ENCODE results near the gene ADPRS.

The ADPRS gene

DNA sequence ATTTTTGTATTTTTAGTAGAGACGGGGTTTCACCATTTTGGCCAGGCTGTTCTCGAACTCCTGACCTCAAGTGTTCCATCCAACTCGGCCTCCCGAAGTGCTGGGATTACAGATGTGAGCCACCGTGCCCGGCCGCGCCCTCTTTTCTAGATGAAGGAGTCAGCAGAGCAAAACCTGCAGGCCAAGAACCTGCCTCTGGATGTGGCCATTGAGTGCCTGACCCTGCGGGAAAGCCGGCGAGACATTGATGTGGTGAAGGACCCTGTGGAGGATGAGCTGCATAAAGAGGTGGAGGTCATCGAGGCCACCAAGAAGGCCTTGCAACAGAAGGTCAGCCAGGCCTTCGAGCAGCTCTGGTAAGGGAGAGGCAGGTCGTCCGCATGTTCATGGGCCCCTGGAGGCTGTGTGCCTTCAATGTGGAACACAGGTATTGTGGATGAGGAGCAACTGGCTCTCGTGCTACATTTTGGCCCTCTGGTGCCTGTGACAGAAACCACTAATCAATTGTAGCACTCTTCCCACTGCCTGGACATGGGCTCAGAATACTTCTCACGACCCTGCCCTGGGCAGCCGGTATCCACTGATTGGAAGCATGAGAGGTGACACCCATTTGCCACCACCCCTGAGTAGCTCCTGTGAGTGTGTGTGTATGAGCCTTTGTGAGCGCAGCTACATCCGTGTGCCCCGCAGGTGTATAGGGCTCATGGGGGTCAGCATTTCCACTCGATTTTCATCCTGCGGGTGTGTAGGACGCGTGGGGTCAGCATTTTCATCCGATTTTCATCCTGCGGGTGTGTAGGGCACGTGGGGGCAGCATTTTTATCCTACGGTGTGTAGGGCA is 2.8 kb upstream of the ADPRS start:
- Histone ChIP-seq H4K20me1 (peaks cover 3 to 15% (median 6%) of the 10 kb centered on the region in 11 experiments; a peak in 17 of 22 replicates), H3K4me2 (peak overlapping the region in 7 of 11 experiments; percentile 86 to 99 (median 94); a peak in 13 of 22 replicates), H3K27ac (peak overlapping the region in 2 of 11 experiments; percentile 88 to 89; a peak in 1 of 22 replicates), H3K9ac (no peak overlapping the region), H3K27me3 (peaks cover 0 to 22% (median 3%) of the 10 kb centered on the region in 11 experiments; a peak in 9 of 22 replicates), H3K36me3 (peaks cover 3 to 10% (median 7%) of the 10 kb centered on the region in 11 experiments; a peak in 20 of 22 replicates), H3K4me3 (no peak overlapping the region), H3K4me1 (peaks cover 35 to 77% (median 58%) of the 10 kb centered on the region in 10 experiments), H3K9me3 (replicated peaks in 1 of 11) (no peaks in the 10 kb centered on the region)
- TF ChIP-seq Cebpa-rat (IDR thresholded peaks at IDR 0.05), result no peak

DNA sequence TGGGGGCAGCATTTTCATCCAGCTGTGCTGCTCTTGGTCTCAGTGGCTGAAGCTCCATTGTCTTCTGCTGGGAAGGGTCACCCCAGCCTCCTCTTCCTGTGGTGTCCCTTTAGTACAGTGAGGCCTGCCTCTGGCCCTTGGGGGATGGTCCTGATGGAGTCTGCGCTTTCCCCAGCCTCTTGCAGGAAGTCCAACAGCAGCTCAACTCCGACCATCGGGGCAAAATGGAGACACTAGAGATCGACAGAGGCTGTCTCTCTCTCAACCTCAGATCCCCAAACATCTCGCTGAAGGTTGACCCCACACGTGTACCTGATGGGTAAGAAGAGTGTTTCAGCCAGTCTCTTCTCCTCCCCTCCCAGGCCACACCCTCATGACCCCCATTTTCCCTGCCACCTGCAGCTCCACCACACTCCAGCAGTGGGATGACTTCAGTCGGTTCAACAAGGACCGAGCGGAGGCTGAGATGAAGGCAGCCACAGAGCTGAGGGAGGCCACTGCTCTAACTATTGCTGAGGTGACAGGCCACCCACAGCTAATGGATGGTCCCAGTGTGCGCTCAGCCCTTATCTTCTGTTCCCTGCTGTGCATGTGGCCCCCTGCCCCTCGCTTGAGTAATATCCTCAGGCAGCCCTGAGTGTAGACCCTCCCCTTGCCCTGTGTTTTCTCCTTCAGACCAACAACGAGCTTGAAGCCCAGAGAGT is 2.0 kb upstream of the ADPRS start:
- TF ChIP-seq Cebpa-rat (IDR thresholded peaks at IDR 0.05), result no peak
- H3K27ac ChIP-seq, result peak overlapping the region in 7 of 11 experiments; percentile 53 to 90 (median 88); a peak in 12 of 22 replicates
- peaks cover 0 to 22% (median 3%) of the 10 kb centered on the region in 11 experiments; a peak in 9 of 22 replicates for H3K27me3 ChIP-seq
- H3K4me2 ChIP-seq, result peak overlapping the region; percentile 85 to 99 (median 94); a peak in 21 of 22 replicates
- peak overlapping the region in 3 of 10 experiments; percentile 40 to 98 (median 90); a peak in 4 of 20 replicates for H3K4me3 ChIP-seq
- H3K9me3 ChIP-seq (replicated peaks in 1 of 11), result no peaks in the 10 kb centered on the region
- peak overlapping the region in 5 of 11 experiments; percentile 19 to 93 (median 28); a peak in 8 of 22 replicates for H3K9ac ChIP-seq
- H4K20me1 ChIP-seq, result peaks cover 11 to 23% (median 14%) of the 10 kb centered on the region in 11 experiments; a peak in 17 of 22 replicates
- H3K36me3 ChIP-seq, result peaks cover 11 to 18% (median 15%) of the 10 kb centered on the region in 11 experiments
- peaks cover 43 to 83% (median 66%) of the 10 kb centered on the region in 10 experiments for H3K4me1 ChIP-seq

DNA sequence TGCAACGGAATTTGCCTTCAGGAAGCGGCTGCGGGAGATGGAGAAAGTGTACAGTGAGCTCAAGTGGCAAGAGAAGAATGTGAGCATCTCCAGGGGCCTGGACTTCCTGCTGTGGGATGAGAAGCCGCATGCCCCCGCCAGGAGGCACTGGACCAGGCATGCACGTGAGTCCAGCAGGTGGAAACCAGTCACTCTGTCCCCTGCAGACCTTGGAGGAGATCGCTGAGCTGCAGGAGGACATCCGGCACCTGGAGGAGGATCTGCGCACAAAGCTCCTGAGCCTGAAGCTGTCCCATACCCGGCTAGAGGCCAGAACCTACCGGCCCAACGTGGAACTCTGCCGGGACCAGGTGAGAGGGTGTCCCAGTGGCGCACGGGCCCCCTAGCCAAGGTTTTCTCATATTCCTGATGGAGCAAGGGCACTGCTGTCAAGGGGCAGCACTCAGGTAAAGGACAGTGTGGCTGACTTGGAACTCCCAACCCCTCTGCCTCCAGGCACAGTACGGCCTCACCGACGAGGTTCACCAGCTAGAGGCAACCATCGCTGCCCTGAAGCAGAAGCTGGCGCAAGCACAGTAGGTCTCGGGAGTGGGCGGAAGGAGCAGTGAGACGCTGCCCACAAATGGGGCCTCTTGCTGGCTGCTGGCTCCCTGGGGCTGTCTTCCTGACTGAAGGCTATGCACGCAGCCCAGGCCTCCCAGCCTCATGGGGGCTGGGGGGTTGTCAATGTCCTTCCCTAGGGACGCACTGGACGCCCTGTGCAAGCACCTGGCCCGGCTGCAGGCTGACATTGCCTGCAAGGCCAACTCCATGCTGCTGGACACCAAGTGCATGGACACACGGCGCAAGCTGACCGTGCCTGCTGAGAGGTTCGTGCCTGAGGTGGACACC is 1.2 kb upstream of the ADPRS start:
- Histone ChIP-seq H3K27me3 (peaks cover 0 to 22% (median 3%) of the 10 kb centered on the region in 11 experiments; a peak in 9 of 22 replicates), H3K4me2 (peak overlapping the region; percentile 85 to 99 (median 94)), H3K4me3 (peak overlapping the region in 7 of 10 experiments; percentile 32 to 98 (median 91); a peak in 11 of 20 replicates), H3K9ac (peak overlapping the region in 6 of 11 experiments; percentile 19 to 93 (median 58); a peak in 10 of 22 replicates), H3K4me1 (peaks cover 51 to 84% (median 70%) of the 10 kb centered on the region in 10 experiments), H4K20me1 (peaks cover 16 to 30% (median 20%) of the 10 kb centered on the region in 11 experiments; a peak in 18 of 22 replicates), H3K36me3 (peaks cover 19 to 26% (median 23%) of the 10 kb centered on the region in 11 experiments), H3K27ac (peak overlapping the region in 8 of 11 experiments; percentile 33 to 90 (median 86); a peak in 14 of 22 replicates), H3K9me3 (replicated peaks in 1 of 11) (no peaks in the 10 kb centered on the region)
- no peak for TF ChIP-seq Cebpa-rat (IDR thresholded peaks at IDR 0.05)

DNA sequence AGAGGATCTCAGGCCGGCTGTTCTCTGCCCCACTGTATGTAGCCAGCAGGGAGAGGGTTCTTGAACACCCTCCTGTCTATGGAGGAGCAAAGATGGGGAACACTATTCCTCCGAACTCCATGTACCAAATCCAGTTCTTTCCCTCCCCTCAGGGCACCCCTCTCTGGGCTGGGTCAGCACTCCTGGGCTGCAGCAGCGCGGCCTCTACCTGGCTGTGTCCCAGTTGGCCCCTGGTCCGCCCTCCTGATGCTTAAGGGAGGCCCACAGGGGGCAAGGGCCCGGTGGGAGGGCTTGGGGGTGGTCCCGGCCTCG is 471 bp upstream of the ADPRS start:
- peak overlapping the region; percentile 85 to 99 (median 94) for H3K4me2 ChIP-seq
- peaks cover 20 to 38% (median 27%) of the 10 kb centered on the region in 11 experiments; a peak in 19 of 22 replicates for H4K20me1 ChIP-seq
- H3K4me3 ChIP-seq, result peak overlapping the region; percentile 76 to 99 (median 96)
- H3K9ac ChIP-seq, result peak overlapping the region; percentile 86 to 93 (median 89)
- peaks cover 26 to 33% (median 30%) of the 10 kb centered on the region in 11 experiments for H3K36me3 ChIP-seq
- no peaks in the 10 kb centered on the region for H3K9me3 ChIP-seq (replicated peaks in 1 of 11)
- H3K27me3 ChIP-seq, result peaks cover 0 to 21% (median 3%) of the 10 kb centered on the region in 11 experiments; a peak in 9 of 22 replicates
- peaks cover 59 to 90% (median 77%) of the 10 kb centered on the region in 10 experiments for H3K4me1 ChIP-seq
- TF ChIP-seq Cebpa-rat (IDR thresholded peaks at IDR 0.05), result no peak
- H3K27ac ChIP-seq, result peak overlapping the region; percentile 77 to 93 (median 89); a peak in 21 of 22 replicates

DNA sequence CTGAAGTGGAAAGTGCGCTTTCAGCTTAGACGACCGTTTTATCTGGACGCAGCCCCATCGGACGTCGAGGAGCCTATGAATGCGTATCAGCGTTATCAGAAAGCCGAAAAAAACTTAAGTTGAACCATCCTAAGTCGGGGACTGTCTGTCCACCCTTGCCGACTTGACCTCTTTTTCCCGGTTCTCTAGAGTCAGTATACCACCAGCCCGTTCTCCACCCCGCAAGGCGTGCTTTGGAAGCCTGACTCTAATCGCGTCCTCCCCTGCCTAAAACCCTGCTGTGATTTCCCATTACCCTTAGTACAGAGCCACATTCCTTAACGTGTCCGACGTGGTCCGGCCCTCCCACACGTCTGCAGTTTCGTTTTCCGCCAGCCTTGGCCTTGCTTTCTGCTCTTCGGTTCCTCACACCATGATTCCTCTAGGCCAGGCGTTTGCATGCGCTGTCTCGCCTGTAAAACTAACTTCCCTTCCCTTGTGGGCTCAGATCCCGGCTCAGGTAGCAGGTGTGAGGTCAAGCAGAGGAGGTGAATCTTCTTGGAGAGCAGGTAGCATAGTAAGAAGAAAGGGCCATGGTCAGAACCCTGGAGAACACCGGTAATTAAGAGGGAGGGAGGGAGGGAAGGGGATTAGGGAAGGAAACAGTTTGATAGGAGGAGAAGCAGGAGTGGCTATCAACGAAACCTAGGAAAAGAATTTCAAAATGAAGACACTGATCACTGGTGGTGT is 865 bp downstream of the ADPRS start:
- no peaks in the 10 kb centered on the region for H3K9me3 ChIP-seq (replicated peaks in 1 of 11)
- peaks cover 34 to 46% (median 40%) of the 10 kb centered on the region in 11 experiments for H3K36me3 ChIP-seq
- peaks cover 0 to 7% (median 3%) of the 10 kb centered on the region in 11 experiments; a peak in 8 of 22 replicates for H3K27me3 ChIP-seq
- peak overlapping the region; percentile 76 to 99 (median 96) for H3K4me3 ChIP-seq
- peak overlapping the region; percentile 77 to 93 (median 89); a peak in 21 of 22 replicates for H3K27ac ChIP-seq
- no peak for TF ChIP-seq Cebpa-rat (IDR thresholded peaks at IDR 0.05)
- peak overlapping the region; percentile 86 to 93 (median 89) for H3K9ac ChIP-seq
- peak overlapping the region; percentile 85 to 99 (median 94) for H3K4me2 ChIP-seq
- peaks cover 33 to 51% (median 40%) of the 10 kb centered on the region in 11 experiments; a peak in 19 of 22 replicates for H4K20me1 ChIP-seq
- peaks cover 66 to 90% (median 79%) of the 10 kb centered on the region in 10 experiments for H3K4me1 ChIP-seq

DNA sequence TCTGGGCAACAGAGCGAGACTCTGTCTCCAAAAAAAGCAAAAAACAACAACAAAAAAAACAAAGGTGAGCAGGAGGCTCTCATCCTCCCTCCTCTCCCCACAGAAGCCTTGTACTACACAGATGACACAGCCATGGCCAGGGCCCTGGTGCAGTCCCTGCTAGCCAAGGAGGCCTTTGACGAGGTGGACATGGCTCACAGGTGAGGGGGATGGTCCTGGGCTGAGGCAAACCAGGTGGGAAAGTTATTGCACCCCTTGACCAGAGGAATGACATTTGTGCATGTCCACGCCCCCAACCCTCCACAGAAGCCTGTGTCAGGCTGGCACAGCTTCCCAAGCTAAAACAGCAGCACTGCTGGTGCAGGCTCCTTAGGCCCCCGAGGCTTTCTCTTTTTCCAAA is 2.4 kb downstream of the ADPRS start:
- H4K20me1 ChIP-seq, result peaks cover 38 to 62% (median 49%) of the 10 kb centered on the region in 11 experiments; a peak in 19 of 22 replicates
- H3K4me2 ChIP-seq, result peak overlapping the region; percentile 85 to 99 (median 94)
- peak overlapping the region in 2 of 11 experiments; percentile 9 to 81; a peak in 3 of 22 replicates for H3K27ac ChIP-seq
- no peak for TF ChIP-seq Cebpa-rat (IDR thresholded peaks at IDR 0.05)
- H3K27me3 ChIP-seq, result no peaks in the 10 kb centered on the region
- peaks cover 78 to 92% (median 89%) of the 10 kb centered on the region in 10 experiments for H3K4me1 ChIP-seq
- H3K9ac ChIP-seq, result peak overlapping the region in 9 of 11 experiments; percentile 7 to 92 (median 72); a peak in 10 of 22 replicates
- H3K9me3 ChIP-seq (replicated peaks in 1 of 11), result no peaks in the 10 kb centered on the region
- H3K36me3 ChIP-seq, result peaks cover 42 to 56% (median 52%) of the 10 kb centered on the region in 11 experiments
- no peak overlapping the region for H3K4me3 ChIP-seq

DNA sequence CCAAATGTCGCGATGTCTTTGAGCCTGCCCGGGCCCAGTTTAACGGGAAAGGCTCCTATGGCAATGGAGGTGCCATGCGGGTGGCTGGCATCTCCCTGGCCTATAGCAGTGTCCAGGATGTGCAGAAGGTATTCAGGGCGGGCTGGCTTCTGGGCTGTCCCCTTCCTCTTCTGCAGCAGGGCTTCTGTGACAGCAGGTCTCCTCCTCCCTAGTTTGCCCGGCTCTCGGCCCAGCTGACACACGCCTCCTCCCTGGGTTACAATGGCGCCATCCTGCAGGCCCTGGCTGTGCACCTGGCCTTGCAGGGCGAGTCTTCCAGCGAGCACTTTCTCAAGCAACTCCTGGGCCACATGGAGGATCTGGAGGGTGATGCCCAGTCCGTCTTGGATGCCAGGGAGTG is 3.0 kb downstream of the ADPRS start:
- no peaks in the 10 kb centered on the region for H3K27me3 ChIP-seq
- peaks cover 42 to 58% (median 55%) of the 10 kb centered on the region in 11 experiments for H3K36me3 ChIP-seq
- peak overlapping the region; percentile 85 to 99 (median 94); a peak in 21 of 22 replicates for H3K4me2 ChIP-seq
- H4K20me1 ChIP-seq, result peaks cover 38 to 66% (median 49%) of the 10 kb centered on the region in 11 experiments; a peak in 19 of 22 replicates
- peak overlapping the region in 4 of 11 experiments; percentile 9 to 81 (median 80); a peak in 5 of 22 replicates for H3K27ac ChIP-seq
- H3K4me3 ChIP-seq, result no peak overlapping the region
- H3K9ac ChIP-seq, result peak overlapping the region; percentile 7 to 92 (median 72); a peak in 13 of 22 replicates
- H3K9me3 ChIP-seq (replicated peaks in 1 of 11), result no peaks in the 10 kb centered on the region
- peaks cover 84 to 93% (median 90%) of the 10 kb centered on the region in 10 experiments for H3K4me1 ChIP-seq
- no peak for TF ChIP-seq Cebpa-rat (IDR thresholded peaks at IDR 0.05)

All from BLaER1 treated with 17β-estradiol and CSF1 and Interleukin-3, amounts not matched to agents 10 nM and 100 nM (cell line).